Measurements from ENCODE around the gene DMTF1. TPM values are rescaled to one million over a fixed set of nuclear protein-coding genes. Genes with fewer than 3 reads are reported as not detected.

The DMTF1 gene
- total RNA-seq, 1 experiment from 2014 or later = 179 TPM

Small RNAs within 50 kb of the gene (small RNA-seq; reads per million reads assigned to genes)
- gene RF00019 (not detected), gene RF02271 (not detected)

Other genes with a start within 250 kb of the DMTF1 start
- 9.7 and 26.9 TPM in 2 replicates for gene ELAPOR2, start 92.8 kb upstream of the DMTF1 start, total RNA-seq (2014; rRNA removed; shearing (Covaris generic); ENCODE audit: low replicate concordance)
- gene TMEM243, start 67.3 kb downstream of the DMTF1 start, total RNA-seq (2014; rRNA removed; shearing (Covaris generic); ENCODE audit: low replicate concordance) = 76.0 and 158 TPM in 2 replicates
- 11.8 and 15.3 TPM in 2 replicates for gene CROT, start 193.2 kb downstream of the DMTF1 start, total RNA-seq (2014; rRNA removed; shearing (Covaris generic); ENCODE audit: low replicate concordance)